HCT116 (cell line): Measurements from ENCODE around the gene DGKZ. TPM values are rescaled to one million over a fixed set of nuclear protein-coding genes. Genes with fewer than 3 reads are reported as not detected.
A peak's percentile ranks its signal among the peaks of the same experiment; 100 is the strongest.

ENCODE experiments used
- ATAC-seq: fragments of 200-7000 bp; cut with Tn5 transposase; 2 replicates; pipeline ENCODE4 v1.9.1; 2020; ENCODE audit warnings: mild to moderate bottlenecking, moderate library complexity
- BruUV-seq: library from RNA; stranded (reverse); fragments of 400-500 nt; replicated peaks from 2 replicates; lab custom pipeline; 2021; lab: Mats Ljungman, UMichigan
- CTCF ChIA-PET: fragments of 300-600 bp; sonication (Branson Sonifier 250); formaldehyde crosslinking; loops from one replicate; lab custom pipeline; 2021; ENCODE audit warnings: antibody characterized with exemption; lab: Charles Lee
- POLR2A ChIA-PET: fragments of 300-600, 350-600 bp; sonication (Branson Sonifier 250); formaldehyde crosslinking; loops from one replicate; lab custom pipeline; 2021; ENCODE audit warnings: antibody characterized with exemption; lab: Charles Lee
- RAD21 ChIA-PET, 2 experiments: fragments of 300-600 bp; sonication (Branson Sonifier 250); formaldehyde crosslinking; loops; one replicate each; lab custom pipeline; 2023; ENCODE audit warnings: low total read pairs in 2 of 2; ENCODE audit not compliant: uncharacterized antibody in 2 of 2, unreplicated experiment in 2 of 2, low non-redundant PET in 1 of 2; lab: Charles Lee
- DNase-seq: peaks from one replicate; pipeline ENCODE4 v3.0.0-alpha.2; 2010; ENCODE audit warnings: low read depth, low spot score
- H2AFZ ChIP-seq: fragments of 200-600 bp; shearing (Covaris generic), sonication (generic); 2 replicates; pipeline ENCODE4 v1.6.1; 2017; ENCODE audit warnings: low read depth, mixed run types, mixed read lengths, antibody characterized with exemption, low read length; ENCODE audit not compliant: poor library complexity, severe bottlenecking
- H3K27ac ChIP-seq: 2 replicates; pipeline ENCODE4 v1.5.1; 2012; ENCODE audit warnings: low read depth, low read length
- H3K27me3 ChIP-seq: fragments of 200-600 bp; sonication (generic); 2 replicates; pipeline ENCODE4 v1.6.1; 2016; ENCODE audit warnings: mixed run types, low read length, mixed read lengths; ENCODE audit not compliant: insufficient read depth
- H3K36me3 ChIP-seq, 2 experiments: fragments of 200-500 bp in 1 of 2; fragments of 200-600 bp in 1 of 2; sonication (Bioruptor generic) in 1 of 2; sonication (generic) in 1 of 2; 2 replicates each; pipeline versions ENCODE4 v1.5.1 to v1.6.1; 2014 to 2016; ENCODE audit warnings: low read length in 2 of 2, inconsistent platforms in 1 of 2, mixed read lengths in 1 of 2, mixed run types in 1 of 2; ENCODE audit not compliant: insufficient read depth in 2 of 2, control insufficient read depth in 1 of 2
- H3K4me1 ChIP-seq, 2 experiments: fragments of 200-600 bp in 1 of 2; sonication (generic) in 1 of 2; 2 replicates each; pipeline versions ENCODE4 v1.5.1 to v1.6.1; 2012 to 2017; ENCODE audit warnings: low read length in 2 of 2, inconsistent platforms in 1 of 2, mild to moderate bottlenecking in 1 of 2, mixed read lengths in 1 of 2, mixed run types in 1 of 2, moderate library complexity in 1 of 2; ENCODE audit not compliant: insufficient read depth in 2 of 2, control insufficient read depth in 1 of 2
- H3K4me2 ChIP-seq: fragments of 200-600 bp; sonication (generic); 2 replicates; pipeline ENCODE4 v1.6.1; 2017; ENCODE audit warnings: mixed run types, low read length, mixed read lengths
- H3K4me3 ChIP-seq, 2 experiments: fragments of 200-600 bp in 1 of 2; sonication (generic) in 1 of 2; replicated peaks in 1 of 2; 2 replicates each; pipeline ENCODE4 v1.5.1; 2011 to 2016; ENCODE audit warnings: low read length in 2 of 2, control low read depth in 1 of 2, low read depth in 1 of 2, mild to moderate bottlenecking in 1 of 2, mixed read lengths in 1 of 2, mixed run types in 1 of 2
- H3K79me2 ChIP-seq: fragments of 200-600 bp; sonication (generic); 2 replicates; pipeline ENCODE4 v1.6.1; 2017; ENCODE audit warnings: mild to moderate bottlenecking, mixed run types, low read length, moderate library complexity, mixed read lengths; ENCODE audit not compliant: insufficient read depth
- H3K9ac ChIP-seq: fragments of 200-600 bp; sonication (generic); 2 replicates; pipeline ENCODE4 v1.6.1; 2016; ENCODE audit warnings: low read length, mixed read lengths
- H3K9me2 ChIP-seq: fragments of 200-600 bp; sonication (generic), shearing (Covaris generic); 2 replicates; pipeline ENCODE4 v1.6.1; 2017; ENCODE audit warnings: mixed run types, mild to moderate bottlenecking, moderate library complexity; ENCODE audit not compliant: insufficient read depth
- H3K9me3 ChIP-seq, 2 experiments: fragments of 200-500 bp in 1 of 2; fragments of 200-600 bp in 1 of 2; sonication (Bioruptor generic) in 1 of 2; sonication (generic) in 1 of 2; 2 replicates each; pipeline ENCODE4 v1.6.1; 2014 to 2017; ENCODE audit warnings: low read length in 2 of 2, mixed read lengths in 2 of 2, inconsistent platforms in 1 of 2, low read depth in 1 of 2, mild to moderate bottlenecking in 1 of 2, mixed run types in 1 of 2, moderate library complexity in 1 of 2; ENCODE audit not compliant: control insufficient read depth in 1 of 2, insufficient read depth in 1 of 2
- H4K20me1 ChIP-seq: fragments of 200-600 bp; sonication (generic), shearing (Covaris generic); 2 replicates; pipeline ENCODE4 v1.6.1; 2017; ENCODE audit warnings: mixed run types, mild to moderate bottlenecking, moderate library complexity; ENCODE audit not compliant: insufficient read depth
- ATF3 ChIP-seq: IDR thresholded peaks from 2 replicates; pipeline ENCODE4 v1.6.1; 2012
- CBX3 ChIP-seq: IDR thresholded peaks from 2 replicates; pipeline ENCODE4 v1.6.1; 2012; ENCODE audit warnings: low read depth
- CEBPB ChIP-seq: IDR thresholded peaks from 2 replicates; pipeline ENCODE4 v1.6.1; 2012; ENCODE audit warnings: low read depth
- EZH2 ChIP-seq: fragments of 200-600 bp; sonication (generic); IDR thresholded peaks from 2 replicates; pipeline ENCODE4 v1.6.1; 2017; ENCODE audit warnings: antibody characterized with exemption, mixed run types
- EZH2phosphoT487 ChIP-seq: fragments of 200-600 bp; IDR thresholded peaks from 2 replicates; pipeline ENCODE4 v1.6.1; 2018; ENCODE audit warnings: antibody characterized with exemption, borderline replicate concordance
- FOSL1 ChIP-seq: IDR thresholded peaks from 2 replicates; pipeline ENCODE4 v1.6.1; 2012; ENCODE audit warnings: low read depth
- JUND ChIP-seq: IDR thresholded peaks from 2 replicates; pipeline ENCODE4 v1.6.1; 2012
- MAX ChIP-seq: IDR thresholded peaks from 2 replicates; pipeline ENCODE4 v1.6.1; 2012
- REST ChIP-seq: IDR thresholded peaks from 2 replicates; pipeline ENCODE4 v1.6.1; 2012; ENCODE audit warnings: low read depth
- ZNF274 ChIP-seq: fragments of 200-500 bp; sonication (Bioruptor generic); IDR thresholded peaks from 2 replicates; pipeline ENCODE4 v1.6.1; 2014; ENCODE audit warnings: mild to moderate bottlenecking, low read depth, low read length, inconsistent platforms
- intact Hi-C: fragments of 100-400 bp; cut with micrococcal nuclease; formaldehyde crosslinking; loops from 2 replicates; pipeline ENCODE4 v1.10.0; 2022
- total RNA-seq: library from RNA; stranded (reverse); gene quantifications from one replicate; pipeline ENCODE4 v1.2.1, GENCODE V29; 2021; ENCODE audit not compliant: unreplicated experiment

The DGKZ gene
- total RNA-seq, 1 experiment from 2014 or later: 70.2 TPM

- Histone ChIP-seq H3K36me3 (no peaks in the 10 kb centered on the region), H3K4me1 (peaks cover 0 to 27% of the 10 kb centered on the region in 2 experiments; a peak in 3 of 4 replicates), H3K4me3 (no peak overlapping the region), H3K4me2 (no peak overlapping the region), H3K79me2 (no peaks in the 10 kb centered on the region), H3K9ac (no peak overlapping the region), H3K27me3 (no peaks in the 10 kb centered on the region), H3K27ac (no peak overlapping the region), H3K9me3 (no peaks in the 10 kb centered on the region), H2AFZ (no peak overlapping the region), H4K20me1 (no peaks in the 10 kb centered on the region), H3K9me2 (no peaks in the 10 kb centered on the region)
- ChIA-PET POLR2A (no interaction called here), RAD21 (no interaction called here), CTCF (interaction anchor here (0.7 kb wide), 2 partner anchors 15 to 971 kb away, joined by 3 to 4 read pairs; no protein-coding TSS in a partner anchor)
- TF ChIP-seq EZH2: no peak
- intact Hi-C loops: no loop called here
- ATAC-seq (no peak), DNase-seq (no peak)
- no TSS peak for BruUV-seq
Observed at GRCh38 chr11:46337626-46338345, 9.5 kb upstream of the DGKZ start.

- H3K27ac ChIP-seq: no peak overlapping the region
- ChIA-PET RAD21 (no interaction called here), CTCF (no interaction called here), POLR2A (no interaction called here)
- DNase-seq (no peak), ATAC-seq (no peak)
- H2AFZ ChIP-seq: no peak overlapping the region
- H3K4me3 ChIP-seq: no peak overlapping the region
- H3K9ac ChIP-seq: no peak overlapping the region
- H3K9me3 ChIP-seq: no peaks in the 10 kb centered on the region
- no TSS peak for BruUV-seq
- H3K79me2 ChIP-seq: no peaks in the 10 kb centered on the region
- intact Hi-C loops: no loop called here
- peaks cover 0 to 27% of the 10 kb centered on the region in 2 experiments; a peak in 3 of 4 replicates for H3K4me1 ChIP-seq
- no peaks in the 10 kb centered on the region for H4K20me1 ChIP-seq
- TF ChIP-seq REST (no peak), FOSL1 (no peak), JUND (no peak), ATF3 (no peak), MAX (no peak), CBX3 (no peak), EZH2phosphoT487 (no peak), CEBPB (no peak), ZNF274 (no peak)
- no peaks in the 10 kb centered on the region for H3K27me3 ChIP-seq
- peak overlapping the region; percentile 13; the same call in 1 of the 2 replicates for H3K4me2 ChIP-seq
- H3K36me3 ChIP-seq: no peaks in the 10 kb centered on the region
- no peaks in the 10 kb centered on the region for H3K9me2 ChIP-seq
Observed at GRCh38 chr11:46338636-46338987, 8.7 kb upstream of the DGKZ start.
